Measurements from ENCODE around the gene BMERB1. TPM values are rescaled to one million over a fixed set of nuclear protein-coding genes. Genes with fewer than 3 reads are reported as not detected.

Gene BMERB1
- total RNA-seq, 1 experiment from 2014 or later, result 13.6 TPM

- DNase-seq (ENCODE audit: low spot score) (no peak), ATAC-seq (no peak)
- Mint-ChIP-seq H3K4me3 (no peak overlapping the region), H3K9me3 (peaks cover 34% of the 10 kb centered on the region), H3K4me1 (no peaks in the 10 kb centered on the region), H3K27ac (no peak overlapping the region), H3K36me3 (peaks cover 48% of the 10 kb centered on the region), H3K27me3 (ENCODE audit: low read depth) (no peaks in the 10 kb centered on the region)
- CTCF ChIA-PET, result no interaction called here
- POLR2A ChIA-PET, result interaction anchor here (0.6 kb wide), 1 partner anchor 25 kb away, joined by 4 read pairs; no protein-coding TSS in a partner anchor
- TF ChIP-seq ZNF396 (CRISPR knock-in tag; IDR thresholded peaks at IDR 0.05; ENCODE audit: borderline replicate concordance), result no peak
- TF ChIP-seq MXD4 (CRISPR knock-in tag; IDR thresholded peaks at IDR 0.05; ENCODE audit: borderline replicate concordance), result no peak
- no peak for TF ChIP-seq ZNF232 (CRISPR knock-in tag; IDR thresholded peaks at IDR 0.05)
- TF ChIP-seq ATF1 (CRISPR knock-in tag; IDR thresholded peaks at IDR 0.05), result no peak
- no peak for TF ChIP-seq MAX (CRISPR knock-in tag; IDR thresholded peaks at IDR 0.05)
- TF ChIP-seq NFYB (CRISPR knock-in tag; conservative IDR thresholded peaks at IDR 0.05; ENCODE audit: low read depth), result no peak
- no peak for TF ChIP-seq CREB1 (CRISPR knock-in tag; IDR thresholded peaks at IDR 0.05)
- TF ChIP-seq ZBTB21 (CRISPR knock-in tag; IDR thresholded peaks at IDR 0.05; ENCODE audit: borderline replicate concordance), result no peak
- TF ChIP-seq ARID4B (CRISPR knock-in tag; IDR thresholded peaks at IDR 0.05; ENCODE audit: borderline replicate concordance), result no peak
- no peak for TF ChIP-seq ZNF121 (CRISPR knock-in tag; IDR thresholded peaks at IDR 0.05)
- no peak for TF ChIP-seq JAZF1 (CRISPR knock-in tag; IDR thresholded peaks at IDR 0.05)
- no peak for TF ChIP-seq TCF7 (CRISPR knock-in tag; IDR thresholded peaks at IDR 0.05; ENCODE audit: low read depth)
- TF ChIP-seq FOXP4 (CRISPR knock-in tag; IDR thresholded peaks at IDR 0.05), result no peak
- no peak for TF ChIP-seq GABPB1 (CRISPR knock-in tag; IDR thresholded peaks at IDR 0.05)
- no peak for TF ChIP-seq NFE2L1 (CRISPR knock-in tag; IDR thresholded peaks at IDR 0.05)
- no peak for TF ChIP-seq FOXP1 (CRISPR knock-in tag; IDR thresholded peaks at IDR 0.05; ENCODE audit: borderline replicate concordance)
- no peak for TF ChIP-seq SMAD4 (CRISPR knock-in tag; IDR thresholded peaks at IDR 0.05)
- TF ChIP-seq JUN (CRISPR knock-in tag; IDR thresholded peaks at IDR 0.05), result no peak
- TF ChIP-seq OVOL2 (CRISPR knock-in tag; IDR thresholded peaks at IDR 0.05; ENCODE audit: borderline replicate concordance), result no peak
Observed at GRCh38 chr16:15585956-15586355, 151.6 kb downstream of the BMERB1 start.

GRCh38 chr16:15586716-15587115 is 152.3 kb downstream of the BMERB1 start:
- ATAC-seq, result no peak
- Mint-ChIP-seq H3K9me3 (peaks cover 34% of the 10 kb centered on the region), H3K27ac (no peak overlapping the region), H3K4me3 (no peak overlapping the region), H3K36me3 (peaks cover 48% of the 10 kb centered on the region), H3K4me1 (no peaks in the 10 kb centered on the region), H3K27me3 (ENCODE audit: low read depth) (no peaks in the 10 kb centered on the region)
- POLR2A ChIA-PET, result interaction anchor here (0.6 kb wide), 1 partner anchor 36 kb away, joined by 3 read pairs; no protein-coding TSS in a partner anchor
- DNase-seq (ENCODE audit: low spot score), result no peak
- CTCF ChIA-PET, result no interaction called here
- TF ChIP-seq KAT7 (CRISPR knock-in tag; IDR thresholded peaks at IDR 0.05; ENCODE audit: borderline replicate concordance), result no peak
- no peak for TF ChIP-seq NR2C2 (CRISPR knock-in tag; IDR thresholded peaks at IDR 0.05)
- no peak for TF ChIP-seq AR (CRISPR knock-in tag; IDR thresholded peaks at IDR 0.05)
- no peak for TF ChIP-seq ZBTB21 (CRISPR knock-in tag; IDR thresholded peaks at IDR 0.05; ENCODE audit: borderline replicate concordance)
- TF ChIP-seq ZNF671 (CRISPR knock-in tag; IDR thresholded peaks at IDR 0.05), result no peak
- TF ChIP-seq ETV6 (CRISPR knock-in tag; IDR thresholded peaks at IDR 0.05), result no peak
- no peak for TF ChIP-seq NFE2L1 (CRISPR knock-in tag; IDR thresholded peaks at IDR 0.05)
- TF ChIP-seq ZMAT4 (CRISPR knock-in tag; IDR thresholded peaks at IDR 0.05), result no peak
- no peak for TF ChIP-seq ZSCAN18 (CRISPR knock-in tag; IDR thresholded peaks at IDR 0.05)
- no peak for TF ChIP-seq MXD4 (CRISPR knock-in tag; IDR thresholded peaks at IDR 0.05; ENCODE audit: borderline replicate concordance)
- TF ChIP-seq SMAD4 (CRISPR knock-in tag; IDR thresholded peaks at IDR 0.05), result no peak
- TF ChIP-seq ZNF423 (CRISPR knock-in tag; IDR thresholded peaks at IDR 0.05), result no peak
